DND-41 (cell line): ENCODE results near the gene CENPN.

Experiments
- ATAC-seq: fragments of 200-7000 bp; cut with Tn5 transposase; 3 replicates; pipeline ENCODE4 v1.9.1; 2021; ENCODE audit warnings: low read depth; ENCODE audit not compliant: insufficient read depth
- DNase-seq: peaks from one replicate; pipeline ENCODE4 v3.0.0-alpha.2; 2020
- H2AFZ ChIP-seq: 2 replicates; pipeline ENCODE4 v1.6.0; 2012; ENCODE audit warnings: low read depth, low read length
- H3K27ac ChIP-seq: 2 replicates; pipeline ENCODE4 v1.5.1; 2012; ENCODE audit warnings: low read length, inconsistent platforms
- H3K27me3 ChIP-seq: fragments of 200-600 bp; sonication (generic); 2 replicates; pipeline ENCODE4 v1.6.0; 2012; ENCODE audit warnings: low read length, mild to moderate bottlenecking, inconsistent platforms; ENCODE audit not compliant: insufficient read depth, poor library complexity
- H3K36me3 ChIP-seq: 2 replicates; pipeline ENCODE4 v1.5.1; 2012; ENCODE audit warnings: low read length, inconsistent platforms; ENCODE audit not compliant: insufficient read depth
- H3K4me1 ChIP-seq: 2 replicates; pipeline ENCODE4 v1.5.1; 2012; ENCODE audit warnings: mild to moderate bottlenecking, low read length; ENCODE audit not compliant: insufficient read depth
- H3K4me2 ChIP-seq: 2 replicates; pipeline ENCODE4 v1.6.0; 2012; ENCODE audit warnings: mild to moderate bottlenecking, moderate library complexity, low read length, inconsistent platforms; ENCODE audit not compliant: insufficient read depth
- H3K4me3 ChIP-seq, 2 experiments: fragments of 200-600 bp in 1 of 2; shearing (Covaris generic) in 1 of 2; 2 replicates each; pipeline ENCODE4 v1.5.1; 2012 to 2016; ENCODE audit warnings: inconsistent platforms in 2 of 2, low read length in 2 of 2, mild to moderate bottlenecking in 2 of 2, low read depth in 1 of 2, moderate library complexity in 1 of 2
- H3K79me2 ChIP-seq: 2 replicates; pipeline ENCODE4 v1.6.0; 2012; ENCODE audit warnings: low read length, inconsistent platforms; ENCODE audit not compliant: insufficient read depth
- H3K9ac ChIP-seq: 2 replicates; pipeline ENCODE4 v1.6.0; 2012; ENCODE audit warnings: low read depth, mild to moderate bottlenecking, inconsistent platforms, low read length, moderate library complexity
- H3K9me3 ChIP-seq: 2 replicates; pipeline ENCODE4 v1.5.1; 2012; ENCODE audit warnings: low read length, moderate library complexity, mild to moderate bottlenecking, inconsistent platforms; ENCODE audit not compliant: insufficient read depth, severe bottlenecking
- H4K20me1 ChIP-seq: 2 replicates; pipeline ENCODE4 v1.6.0; 2012; ENCODE audit warnings: low read length; ENCODE audit not compliant: insufficient read depth
- CTCF ChIP-seq: IDR thresholded peaks from 2 replicates; pipeline ENCODE4 v1.5.1; 2012; ENCODE audit warnings: borderline replicate concordance, low read length, moderate library complexity, mild to moderate bottlenecking; ENCODE audit not compliant: poor library complexity, severe bottlenecking; ENCODE audit errors: extremely low read depth
- EZH2 ChIP-seq: IDR thresholded peaks from 3 replicates; pipeline ENCODE4 v1.6.1; 2012; ENCODE audit warnings: borderline replicate concordance, low read depth, mild to moderate bottlenecking, moderate library complexity, low read length, inconsistent platforms; ENCODE audit not compliant: severe bottlenecking

The CENPN gene

GRCh38 chr16:80964351-80964750 lies 42.7 kb upstream of the CENPN start:
- H3K4me3 ChIP-seq = no peak overlapping the region
- H3K27ac ChIP-seq = no peak overlapping the region
- H3K79me2 ChIP-seq = no peaks in the 10 kb centered on the region
- H3K36me3 ChIP-seq = no peaks in the 10 kb centered on the region; the same call in 1 of the 2 replicates
- TF ChIP-seq CTCF = no peak
- TF ChIP-seq EZH2 = no peak
- H3K9ac ChIP-seq = no peak overlapping the region
- no peak overlapping the region for H2AFZ ChIP-seq
- H4K20me1 ChIP-seq = no peaks in the 10 kb centered on the region
- H3K9me3 ChIP-seq = peaks cover 5% of the 10 kb centered on the region
- H3K4me1 ChIP-seq = no peaks in the 10 kb centered on the region
- no peak overlapping the region for H3K4me2 ChIP-seq
- ATAC-seq = no peak
- DNase-seq = no peak
- no peaks in the 10 kb centered on the region for H3K27me3 ChIP-seq

- no peak overlapping the region for H3K9ac ChIP-seq
- no peak overlapping the region for H3K4me3 ChIP-seq
- no peak for TF ChIP-seq CTCF
- TF ChIP-seq EZH2 = no peak
- H3K79me2 ChIP-seq = no peaks in the 10 kb centered on the region
- no peak for DNase-seq
- H3K27ac ChIP-seq = no peak overlapping the region
- H2AFZ ChIP-seq = no peak overlapping the region
- ATAC-seq = no peak
- no peaks in the 10 kb centered on the region for H4K20me1 ChIP-seq
- no peak overlapping the region for H3K4me2 ChIP-seq
- H3K27me3 ChIP-seq = no peaks in the 10 kb centered on the region
- H3K9me3 ChIP-seq = no peaks in the 10 kb centered on the region
- H3K4me1 ChIP-seq = no peaks in the 10 kb centered on the region
- H3K36me3 ChIP-seq = peaks cover 10% of the 10 kb centered on the region
Observed at GRCh38 chr16:80966617-80967016, 40.4 kb upstream of the CENPN start.

GRCh38 chr16:80968386-80969113 lies 38.5 kb upstream of the CENPN start:
- peaks cover 23% of the 10 kb centered on the region for H3K36me3 ChIP-seq
- DNase-seq (no peak), ATAC-seq (no peak)
- no peak for TF ChIP-seq EZH2
- no peak for TF ChIP-seq CTCF
- no peaks in the 10 kb centered on the region for H3K27me3 ChIP-seq
- no peaks in the 10 kb centered on the region for H3K4me1 ChIP-seq
- no peak overlapping the region for H3K4me2 ChIP-seq
- H3K27ac ChIP-seq = no peak overlapping the region
- H3K4me3 ChIP-seq = no peak overlapping the region
- H3K9me3 ChIP-seq = no peaks in the 10 kb centered on the region
- no peak overlapping the region for H3K9ac ChIP-seq
- H4K20me1 ChIP-seq = peaks cover 6% of the 10 kb centered on the region; the same call in 1 of the 2 replicates
- no peaks in the 10 kb centered on the region for H3K79me2 ChIP-seq
- no peak overlapping the region for H2AFZ ChIP-seq

- peaks cover 29% of the 10 kb centered on the region for H3K36me3 ChIP-seq
- H3K4me2 ChIP-seq = no peak overlapping the region
- ATAC-seq = no peak
- H3K9me3 ChIP-seq = no peaks in the 10 kb centered on the region
- peaks cover 6% of the 10 kb centered on the region; the same call in 1 of the 2 replicates for H4K20me1 ChIP-seq
- no peaks in the 10 kb centered on the region for H3K4me1 ChIP-seq
- no peaks in the 10 kb centered on the region for H3K27me3 ChIP-seq
- H3K27ac ChIP-seq = no peak overlapping the region
- no peak overlapping the region for H3K9ac ChIP-seq
- no peak overlapping the region for H2AFZ ChIP-seq
- TF ChIP-seq EZH2 = no peak
- TF ChIP-seq CTCF = no peak
- H3K79me2 ChIP-seq = no peaks in the 10 kb centered on the region
- no peak overlapping the region for H3K4me3 ChIP-seq
- no peak for DNase-seq
Observed at GRCh38 chr16:80969114-80969484, 37.9 kb upstream of the CENPN start.
